Neural progenitor cell (in vitro differentiated cells): ENCODE measurements around the gene AHI1. TPM values are rescaled to one million over a fixed set of nuclear protein-coding genes. Genes with fewer than 3 reads are reported as not detected.

Source experiments
- DNase-seq: peaks from one replicate; pipeline ENCODE4 v3.0.0-alpha.2; 2016; ENCODE audit warnings: low spot score
- H2AFZ ChIP-seq: fragments of 200-600 bp; sonication (generic); replicated peaks from 2 replicates; pipeline ENCODE4 v1.6.1; 2016; ENCODE audit warnings: antibody characterized with exemption
- H3F3A ChIP-seq: fragments of 200-600 bp; sonication (generic); 2 replicates; pipeline ENCODE4 v1.6.1; 2016; ENCODE audit warnings: antibody characterized with exemption, low read depth
- H3K27ac ChIP-seq: fragments of 200-600 bp; sonication (generic); 2 replicates; pipeline ENCODE4 v1.5.1; 2016; ENCODE audit warnings: mild to moderate bottlenecking
- H3K27me3 ChIP-seq: fragments of 200-600 bp; sonication (generic); 2 replicates; pipeline ENCODE4 v1.6.1; 2016; ENCODE audit warnings: mild to moderate bottlenecking, moderate library complexity
- H3K36me3 ChIP-seq: fragments of 200-600 bp; sonication (generic); 2 replicates; pipeline ENCODE4 v1.5.1; 2016
- H3K4me1 ChIP-seq: fragments of 200-600 bp; sonication (generic); 2 replicates; pipeline ENCODE4 v1.6.1; 2016; ENCODE audit warnings: mixed run types
- H3K4me2 ChIP-seq: fragments of 200-600 bp; sonication (generic); 2 replicates; pipeline ENCODE4 v1.6.1; 2016
- H3K4me3 ChIP-seq: fragments of 200-600 bp; sonication (generic); 2 replicates; pipeline ENCODE4 v1.5.1; 2016
- H3K79me2 ChIP-seq: fragments of 200-600 bp; sonication (generic); 2 replicates; pipeline ENCODE4 v1.6.1; 2016; ENCODE audit warnings: low read depth
- H3K9ac ChIP-seq: fragments of 200-600 bp; sonication (generic); 2 replicates; pipeline ENCODE4 v1.6.1; 2016
- H3K9me3 ChIP-seq: fragments of 200-600 bp; sonication (generic); 2 replicates; pipeline ENCODE4 v1.5.1; 2016; ENCODE audit warnings: low read depth
- H4K20me1 ChIP-seq: fragments of 200-600 bp; sonication (generic); 2 replicates; pipeline ENCODE4 v1.6.1; 2016; ENCODE audit warnings: low read depth
- H3K27ac Mint-ChIP-seq: 3 replicates; pipeline ENCODE4 v1.8.0; 2021; ENCODE audit warnings: mixed read lengths
- H3K27me3 Mint-ChIP-seq: 2 replicates; pipeline ENCODE4 v1.8.0; 2022; ENCODE audit warnings: low read depth, mild to moderate bottlenecking, inconsistent platforms, moderate library complexity, mixed read lengths; ENCODE audit not compliant: insufficient read depth
- H3K36me3 Mint-ChIP-seq: 3 replicates; pipeline ENCODE4 v1.8.0; 2021; ENCODE audit warnings: mixed read lengths
- H3K4me1 Mint-ChIP-seq: 3 replicates; pipeline ENCODE4 v1.8.0; 2021; ENCODE audit warnings: mixed read lengths
- H3K4me3 Mint-ChIP-seq: 3 replicates; pipeline ENCODE4 v1.8.0; 2021; ENCODE audit warnings: mild to moderate bottlenecking, moderate library complexity, mixed read lengths
- H3K9me3 Mint-ChIP-seq: 3 replicates; pipeline ENCODE4 v1.8.0; 2020; ENCODE audit warnings: mixed read lengths
- EZH2 ChIP-seq: fragments of 200-600 bp; sonication (generic); IDR thresholded peaks from 2 replicates; pipeline ENCODE4 v1.6.1; 2017; ENCODE audit warnings: antibody characterized with exemption, mild to moderate bottlenecking, moderate library complexity
- EZH2phosphoT487 ChIP-seq: fragments of 200-600 bp; sonication (generic); IDR thresholded peaks from 2 replicates; pipeline ENCODE4 v1.6.1; 2017; ENCODE audit warnings: antibody characterized with exemption
- total RNA-seq: library from RNA; depleted of rRNA; stranded (reverse); fragments of >200 nt; gene quantifications from 2 replicates; pipeline ENCODE4 v1.2.3, GENCODE V29; 2015; ENCODE audit warnings: low replicate concordance
- TF ChIP-seq, protein P1 (sequence below): fragments of 200-600 bp; sonication (generic); IDR thresholded peaks from 2 replicates; pipeline ENCODE4 v1.5.1; 2017; ENCODE audit warnings: antibody characterized with exemption, mild to moderate bottlenecking

AHI1 gene
- total RNA-seq, 1 donor from 2014 or later, result 26.2 TPM

DNA sequence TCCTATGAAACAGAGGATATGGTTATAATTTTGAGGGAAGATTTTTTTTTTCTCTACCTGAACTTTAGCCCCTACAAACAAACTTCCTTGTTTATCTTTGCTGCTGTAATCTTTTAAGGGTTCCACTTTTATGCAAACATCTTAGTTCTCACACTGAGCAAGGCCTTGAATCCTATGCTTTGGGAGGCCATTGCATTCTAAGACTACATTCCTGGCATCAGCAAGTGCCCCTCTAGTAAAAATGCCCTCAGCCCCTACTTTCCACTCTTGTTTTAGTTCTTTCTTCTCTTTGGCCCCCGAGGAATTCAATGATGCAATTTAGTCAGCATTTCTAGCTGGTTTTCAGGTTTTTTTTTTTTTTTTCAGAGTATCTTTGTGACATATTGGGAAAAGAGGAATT lies 8.1 kb upstream of the AHI1 start:
- Mint-ChIP-seq H3K27ac (no peak overlapping the region), H3K4me3 (no peak overlapping the region), H3K4me1 (no peaks in the 10 kb centered on the region), H3K9me3 (peaks cover 1% of the 10 kb centered on the region), H3K36me3 (no peaks in the 10 kb centered on the region), H3K27me3 (no peaks in the 10 kb centered on the region)
- Histone ChIP-seq H3K9ac (no peak overlapping the region), H4K20me1 (no peaks in the 10 kb centered on the region), H3K27ac (no peak overlapping the region), H3K4me3 (no peak overlapping the region), H3K9me3 (no peaks in the 10 kb centered on the region), H3F3A (no peaks in the 10 kb centered on the region), H3K4me2 (no peak overlapping the region), H3K4me1 (no peaks in the 10 kb centered on the region), H3K36me3 (no peaks in the 10 kb centered on the region), H3K79me2 (no peaks in the 10 kb centered on the region), H2AFZ (no peak overlapping the region), H3K27me3 (no peaks in the 10 kb centered on the region)
- TF ChIP-seq EZH2phosphoT487, result no peak
- TF ChIP-seq, protein P1, sequence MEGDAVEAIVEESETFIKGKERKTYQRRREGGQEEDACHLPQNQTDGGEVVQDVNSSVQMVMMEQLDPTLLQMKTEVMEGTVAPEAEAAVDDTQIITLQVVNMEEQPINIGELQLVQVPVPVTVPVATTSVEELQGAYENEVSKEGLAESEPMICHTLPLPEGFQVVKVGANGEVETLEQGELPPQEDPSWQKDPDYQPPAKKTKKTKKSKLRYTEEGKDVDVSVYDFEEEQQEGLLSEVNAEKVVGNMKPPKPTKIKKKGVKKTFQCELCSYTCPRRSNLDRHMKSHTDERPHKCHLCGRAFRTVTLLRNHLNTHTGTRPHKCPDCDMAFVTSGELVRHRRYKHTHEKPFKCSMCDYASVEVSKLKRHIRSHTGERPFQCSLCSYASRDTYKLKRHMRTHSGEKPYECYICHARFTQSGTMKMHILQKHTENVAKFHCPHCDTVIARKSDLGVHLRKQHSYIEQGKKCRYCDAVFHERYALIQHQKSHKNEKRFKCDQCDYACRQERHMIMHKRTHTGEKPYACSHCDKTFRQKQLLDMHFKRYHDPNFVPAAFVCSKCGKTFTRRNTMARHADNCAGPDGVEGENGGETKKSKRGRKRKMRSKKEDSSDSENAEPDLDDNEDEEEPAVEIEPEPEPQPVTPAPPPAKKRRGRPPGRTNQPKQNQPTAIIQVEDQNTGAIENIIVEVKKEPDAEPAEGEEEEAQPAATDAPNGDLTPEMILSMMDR, result no peak
- no peak for TF ChIP-seq EZH2
- DNase-seq, result no peak

DNA sequence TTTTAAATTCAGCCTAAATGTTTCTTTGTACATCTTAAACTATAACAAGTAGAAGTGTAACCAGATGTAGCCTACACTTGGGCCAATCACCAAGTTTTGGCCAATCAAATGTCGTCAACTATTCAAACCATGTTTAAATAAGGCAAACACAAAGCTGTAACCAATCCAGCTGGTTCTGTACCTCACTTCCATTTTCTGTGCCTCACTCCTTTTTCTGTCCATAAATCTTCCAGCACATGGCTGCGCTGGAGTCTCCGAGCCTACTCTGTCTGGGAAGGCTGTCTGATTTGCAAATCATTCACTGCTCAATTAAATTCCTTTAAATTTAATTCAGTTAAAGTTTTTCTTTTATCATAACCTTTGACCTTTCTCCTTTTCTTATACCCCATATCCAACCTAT lies 7.7 kb upstream of the AHI1 start:
- TF ChIP-seq EZH2 (no peak), EZH2phosphoT487 (no peak)
- TF ChIP-seq, protein P1, result no peak
- H3K27ac Mint-ChIP-seq, result no peak overlapping the region
- Histone ChIP-seq H3K36me3 (no peaks in the 10 kb centered on the region), H3K27ac (no peak overlapping the region), H3K4me1 (no peaks in the 10 kb centered on the region), H4K20me1 (no peaks in the 10 kb centered on the region), H3K4me3 (no peak overlapping the region), H3K9me3 (no peaks in the 10 kb centered on the region), H3K4me2 (no peak overlapping the region), H3K27me3 (no peaks in the 10 kb centered on the region), H3K79me2 (no peaks in the 10 kb centered on the region), H3F3A (no peaks in the 10 kb centered on the region), H2AFZ (no peak overlapping the region), H3K9ac (no peak overlapping the region)
- no peaks in the 10 kb centered on the region for H3K9me3 Mint-ChIP-seq
- no peaks in the 10 kb centered on the region for H3K4me1 Mint-ChIP-seq
- H3K27me3 Mint-ChIP-seq, result no peaks in the 10 kb centered on the region
- H3K4me3 Mint-ChIP-seq, result no peak overlapping the region
- no peak for DNase-seq
- H3K36me3 Mint-ChIP-seq, result no peaks in the 10 kb centered on the region

DNA sequence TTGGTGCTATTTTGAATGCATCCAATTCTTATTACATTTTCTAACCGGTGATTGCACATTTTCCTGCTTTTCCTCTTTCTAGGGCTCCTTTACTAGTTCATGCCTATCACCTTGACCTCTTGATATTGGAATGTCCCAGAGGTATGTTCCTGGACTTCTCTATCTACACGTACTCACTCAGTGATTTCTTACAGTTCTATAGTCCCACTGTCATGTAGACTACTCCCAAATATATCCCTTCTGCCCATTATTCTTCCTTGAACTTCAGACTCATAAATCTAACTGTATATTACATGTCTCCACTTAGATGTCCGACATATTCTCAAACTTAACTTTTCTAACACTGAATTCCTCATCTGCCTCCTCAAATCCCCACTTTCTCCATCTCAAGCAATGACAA lies 7.2 kb upstream of the AHI1 start:
- H3K4me1 ChIP-seq, result no peaks in the 10 kb centered on the region
- no peak for TF ChIP-seq EZH2
- no peak for TF ChIP-seq EZH2phosphoT487
- TF ChIP-seq, protein P1, result no peak
- no peak for DNase-seq
- Mint-ChIP-seq H3K27me3 (no peaks in the 10 kb centered on the region), H3K36me3 (no peaks in the 10 kb centered on the region), H3K9me3 (no peaks in the 10 kb centered on the region), H3K4me1 (no peaks in the 10 kb centered on the region), H3K4me3 (no peak overlapping the region), H3K27ac (no peak overlapping the region)
- no peaks in the 10 kb centered on the region for H3K27me3 ChIP-seq
- no peaks in the 10 kb centered on the region for H3K9me3 ChIP-seq
- H3K4me3 ChIP-seq, result no peak overlapping the region
- no peaks in the 10 kb centered on the region for H3K36me3 ChIP-seq
- H3K4me2 ChIP-seq, result no peak overlapping the region
- no peak overlapping the region for H3K9ac ChIP-seq
- no peaks in the 10 kb centered on the region for H3F3A ChIP-seq
- no peaks in the 10 kb centered on the region for H4K20me1 ChIP-seq
- H3K79me2 ChIP-seq, result no peaks in the 10 kb centered on the region
- no peak overlapping the region for H2AFZ ChIP-seq
- H3K27ac ChIP-seq, result no peak overlapping the region
